NCI-H524 treated with DMSO at 0.1 percent for 48 hours (cell line): ENCODE measurements around the gene QSOX1.

Experiments
- DNase-seq: peaks from one replicate; lab custom pipeline; 2025; lab: John Stamatoyannopoulos, UW

Gene QSOX1

DNA sequence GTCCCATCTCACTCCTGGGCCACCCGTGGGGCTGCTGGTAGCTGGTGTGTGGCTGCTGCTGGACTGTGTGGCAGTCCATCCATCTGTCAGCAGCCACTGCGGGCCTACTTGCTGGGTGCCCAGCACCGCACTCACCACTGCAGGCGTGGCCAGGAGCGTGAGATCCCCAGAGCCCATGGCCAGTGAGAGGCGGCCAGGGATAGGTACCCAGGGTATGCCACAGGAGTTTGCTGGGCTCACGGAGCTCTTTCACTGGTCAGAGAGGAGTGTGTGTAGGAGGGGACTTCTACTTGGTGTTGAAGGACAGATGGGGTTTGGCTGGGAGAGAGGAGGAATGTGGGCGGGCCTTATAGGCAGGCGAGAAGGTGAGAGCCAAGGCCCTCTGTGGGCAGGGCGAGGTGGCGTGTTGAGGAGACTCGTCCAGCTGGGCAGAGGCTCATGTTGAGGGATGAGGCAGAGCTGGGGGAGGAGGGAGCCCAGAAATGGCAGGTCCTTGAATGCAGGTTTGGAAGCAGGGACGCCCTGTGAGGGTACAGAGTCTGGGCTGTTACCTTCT, 15.0 kb downstream of the QSOX1 start:
- no peak for DNase-seq

DNA sequence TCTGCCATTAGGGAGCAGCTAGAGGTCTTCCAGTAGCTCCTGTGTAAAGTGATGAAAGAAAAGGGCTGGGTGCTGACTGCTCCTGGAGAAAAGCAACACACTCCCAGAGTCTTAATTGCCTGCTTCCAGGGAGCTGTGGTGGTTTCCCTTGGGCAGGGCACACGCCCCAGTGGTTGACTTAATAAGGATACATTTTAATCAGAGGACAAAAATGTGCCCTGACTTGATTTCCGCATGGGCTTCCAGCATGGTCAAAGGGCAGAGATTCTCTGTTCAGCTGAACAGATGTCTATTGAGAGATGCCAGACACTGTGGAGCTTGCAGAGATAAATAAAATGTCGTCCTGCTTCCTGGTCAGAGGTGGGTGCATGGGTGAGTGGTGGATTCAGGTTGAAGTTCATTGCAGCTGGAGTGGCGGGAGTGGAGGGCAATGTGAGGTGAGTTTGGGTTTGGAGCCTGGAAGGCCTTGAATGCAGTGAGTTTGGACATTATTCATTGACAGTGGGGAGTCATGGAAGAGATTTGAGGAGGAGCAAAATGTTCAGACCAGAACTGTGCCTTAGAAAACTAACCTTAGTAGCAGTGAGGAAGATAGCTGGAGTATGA, 16.0 kb downstream of the QSOX1 start:
- DNase-seq, result no peak

DNA sequence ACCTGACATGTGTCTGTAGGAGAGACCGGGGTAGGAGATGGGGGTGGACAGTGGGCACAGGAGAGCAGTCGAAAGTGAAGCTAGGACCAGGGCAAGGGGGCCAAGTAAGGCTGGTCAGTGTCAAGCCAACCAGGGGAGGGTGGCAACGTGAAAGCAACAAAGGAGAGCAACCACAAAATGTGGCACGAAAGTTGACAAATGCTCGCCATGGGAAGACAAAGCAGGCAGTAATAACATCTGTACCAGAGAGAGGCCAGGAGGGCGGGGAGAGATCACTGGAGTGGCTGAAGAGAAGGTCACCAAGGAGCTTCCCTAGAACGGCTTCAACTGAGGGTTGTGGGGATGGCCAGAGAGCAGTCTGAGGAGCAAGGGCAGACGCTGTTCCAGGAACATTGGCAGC, 17.0 kb downstream of the QSOX1 start:
- DNase-seq, result no peak

DNA sequence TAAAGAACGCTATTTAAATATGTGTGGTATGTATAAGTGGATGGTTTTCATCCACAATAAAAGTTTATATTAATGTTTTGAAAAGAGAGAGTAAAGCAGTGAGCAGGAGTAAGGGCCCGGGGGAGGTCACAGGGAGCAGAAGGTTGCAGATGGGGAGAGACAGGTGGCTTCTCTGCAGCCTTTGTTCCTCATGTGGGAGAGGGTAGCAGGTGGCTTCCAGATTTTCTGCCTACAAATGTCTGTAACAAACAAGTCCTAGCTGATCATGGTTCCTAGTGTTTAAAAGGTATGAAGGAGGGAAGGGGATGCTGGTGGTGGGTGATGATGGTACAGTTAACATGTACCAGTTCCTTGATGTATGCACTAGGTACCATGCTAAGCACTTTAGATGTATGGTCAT, 18.8 kb downstream of the QSOX1 start:
- no peak for DNase-seq

DNA sequence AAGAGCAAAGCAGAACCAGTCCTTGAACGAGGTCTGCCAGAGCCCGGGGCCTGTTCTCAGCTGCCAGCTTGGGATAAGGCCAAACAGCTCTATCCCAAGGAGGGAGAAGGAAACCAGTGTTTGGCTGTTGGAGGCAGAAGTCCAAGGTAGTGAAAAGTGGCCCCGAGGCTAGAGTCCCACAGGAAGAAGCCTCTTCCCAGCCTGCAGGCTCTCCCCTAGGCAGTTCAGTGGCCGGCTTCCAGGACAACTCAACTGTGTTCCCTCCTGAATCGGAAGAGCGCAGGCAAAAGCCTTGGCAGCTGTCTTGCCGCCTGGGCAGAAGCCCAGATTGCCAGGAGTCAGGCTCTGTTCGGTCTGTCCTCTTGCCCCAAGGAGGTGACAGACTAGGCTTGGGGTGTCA, 19.3 kb downstream of the QSOX1 start:
- no peak for DNase-seq

DNA sequence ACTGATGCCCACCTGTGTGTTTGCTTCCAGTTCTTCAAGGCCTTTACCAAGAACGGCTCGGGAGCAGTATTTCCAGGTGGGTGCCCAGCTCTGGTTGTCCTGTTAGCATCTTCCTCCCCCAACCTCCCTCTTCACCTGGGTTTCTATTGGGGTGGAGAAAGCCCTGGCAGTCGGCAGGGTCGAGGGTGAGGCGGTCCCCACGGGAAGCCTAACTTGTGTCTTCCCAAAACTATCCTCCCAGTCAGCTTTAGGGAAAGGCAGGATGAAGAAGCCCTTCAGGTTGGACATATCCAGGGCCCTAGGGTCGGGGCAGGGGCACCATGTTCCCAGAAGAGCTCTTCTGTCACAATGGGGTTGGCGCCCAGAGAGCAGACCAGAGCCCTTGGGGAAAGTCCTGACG, 20.6 kb downstream of the QSOX1 start:
- DNase-seq, result no peak

DNA sequence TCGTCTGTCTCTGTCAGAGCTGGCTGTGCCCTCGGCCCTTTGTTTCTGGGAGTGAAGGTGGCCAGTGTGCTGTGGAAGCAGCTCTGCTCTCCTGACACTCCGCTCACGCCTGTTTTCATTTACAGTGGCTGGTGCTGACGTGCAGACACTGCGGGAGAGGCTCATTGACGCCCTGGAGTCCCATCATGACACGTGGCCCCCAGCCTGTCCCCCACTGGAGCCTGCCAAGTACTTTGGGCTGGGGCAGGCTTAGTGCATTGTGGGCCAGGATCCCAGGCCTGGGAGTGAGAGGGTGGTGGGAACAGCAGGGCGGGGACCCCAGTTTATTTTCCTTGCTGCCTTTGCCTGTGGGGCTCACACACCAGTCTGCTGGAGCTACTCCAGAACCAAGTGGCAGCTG, 21.1 kb downstream of the QSOX1 start:
- DNase-seq, result no peak

DNA sequence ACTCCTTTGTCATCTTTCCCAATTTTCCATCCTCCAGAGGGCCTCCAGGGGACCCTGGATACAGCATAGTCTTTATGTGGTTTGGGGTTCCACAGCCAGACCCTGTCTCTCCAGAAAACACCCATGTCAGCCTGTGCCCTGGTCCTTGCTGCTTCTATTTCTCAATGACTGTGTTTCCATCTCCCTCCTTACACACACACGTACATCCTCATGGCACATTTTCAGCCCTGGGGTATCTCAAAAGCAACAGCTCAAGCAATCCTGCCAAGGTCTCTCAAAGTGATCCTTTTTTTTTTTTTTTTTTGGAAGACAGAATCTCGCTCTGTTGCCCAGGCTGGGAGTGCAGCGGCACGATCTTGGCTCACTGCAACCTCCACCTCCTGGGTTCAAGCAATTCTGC, 22.3 kb downstream of the QSOX1 start:
- no peak for DNase-seq

DNA sequence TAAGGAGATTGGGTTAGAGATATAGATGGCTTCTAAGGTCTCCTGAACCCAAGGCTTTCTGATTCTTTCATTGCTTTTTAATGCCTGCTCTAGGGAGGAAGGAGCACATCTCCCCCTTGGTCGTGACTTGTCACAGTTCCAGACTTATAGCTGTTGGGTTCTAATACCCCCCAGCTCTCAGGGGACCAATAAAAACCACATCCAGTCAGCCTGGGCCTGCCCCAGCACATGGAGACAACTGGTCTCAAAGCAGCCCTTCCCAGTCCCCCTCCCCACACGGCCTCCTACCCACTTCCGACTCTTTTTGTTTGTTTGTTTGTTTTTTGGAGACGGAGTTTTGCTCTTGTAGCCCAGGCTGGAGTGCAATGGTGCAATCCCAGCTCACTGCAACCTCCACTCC, 23.3 kb downstream of the QSOX1 start:
- DNase-seq, result no peak

DNA sequence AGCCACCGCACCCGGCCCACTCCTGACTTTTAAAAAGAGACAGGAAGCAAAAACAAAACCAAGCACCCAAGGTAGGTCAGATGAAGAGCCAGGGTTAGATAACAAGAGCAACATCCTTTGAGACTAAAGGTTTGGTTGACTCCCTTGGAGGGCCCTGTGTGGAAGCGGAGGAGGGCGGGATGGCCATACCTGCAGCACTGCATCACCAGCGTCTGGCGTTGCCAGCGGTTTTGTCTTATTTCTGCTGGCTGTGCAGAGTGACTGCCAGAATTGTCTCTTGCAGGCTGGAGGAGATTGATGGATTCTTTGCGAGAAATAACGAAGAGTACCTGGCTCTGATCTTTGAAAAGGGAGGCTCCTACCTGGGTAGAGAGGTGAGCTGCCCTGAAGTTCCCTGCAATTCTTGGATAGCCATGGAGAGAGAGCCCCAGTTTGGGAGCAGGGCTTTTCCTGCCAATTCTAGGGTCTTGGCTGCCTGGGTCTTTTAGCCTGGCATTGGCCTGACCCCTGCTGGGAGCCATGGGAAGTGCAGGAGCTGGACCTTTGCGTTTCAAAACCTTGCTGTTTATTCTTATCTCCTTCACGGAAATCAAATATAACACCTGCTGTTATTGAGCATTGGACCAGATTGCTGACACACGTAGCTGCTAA, 24.0 kb downstream of the QSOX1 start:
- DNase-seq, result no peak

DNA sequence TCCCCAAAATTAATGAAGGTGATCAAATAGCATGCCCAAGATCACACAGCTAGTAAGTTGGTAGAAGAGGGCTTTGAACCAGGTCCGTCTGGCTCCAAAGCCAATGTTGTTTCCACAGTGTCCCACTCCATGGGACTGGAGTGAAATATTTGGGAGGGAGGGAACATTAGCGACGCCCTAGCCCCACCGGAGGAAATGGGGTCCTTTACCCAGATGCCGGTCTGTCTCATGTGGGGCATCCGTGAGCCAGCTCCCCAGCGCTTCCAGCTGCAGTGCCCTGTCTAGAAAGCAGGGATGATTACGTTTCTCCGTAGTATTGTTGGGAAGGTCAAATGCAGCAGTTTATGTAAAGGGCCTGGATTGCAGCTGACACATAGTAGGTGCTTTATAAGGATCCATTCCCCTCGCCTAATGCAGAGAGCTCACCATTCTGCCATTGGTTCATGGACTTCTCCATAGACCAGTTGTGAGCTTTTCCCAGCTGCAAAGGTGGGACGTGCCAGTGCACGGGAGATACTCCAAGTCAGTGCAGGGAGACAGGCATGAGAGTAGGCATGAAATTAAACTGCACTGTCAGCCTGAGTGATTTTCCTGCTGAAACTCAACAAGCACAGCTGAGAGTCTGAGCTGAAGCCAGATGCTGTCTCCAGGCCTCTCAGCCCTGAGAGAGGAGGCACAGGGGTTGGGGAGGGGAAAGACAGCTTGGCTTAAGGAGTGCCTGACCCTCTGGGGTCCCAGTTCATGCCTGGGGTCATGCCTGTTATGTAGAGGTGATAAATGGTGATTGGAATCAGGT, 24.7 kb downstream of the QSOX1 start:
- DNase-seq, result no peak

DNA sequence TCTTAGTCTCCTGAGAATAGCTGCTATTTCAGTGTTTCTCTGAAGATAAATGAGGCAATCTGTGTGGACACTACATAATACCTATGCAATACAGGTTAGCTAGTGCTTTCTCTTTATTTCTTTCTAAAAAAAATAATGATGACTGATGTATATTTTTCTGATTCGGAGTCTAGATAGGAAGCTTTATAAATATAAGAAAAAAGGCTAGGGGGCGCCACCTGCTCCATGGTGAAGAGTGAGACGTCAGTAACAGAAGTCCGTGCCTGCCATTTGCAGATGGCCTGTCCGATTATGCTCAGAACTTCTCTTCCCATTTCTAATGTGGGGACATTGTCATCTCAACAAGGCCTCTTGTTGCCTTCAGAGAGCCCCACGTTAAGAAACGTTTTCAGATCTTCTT, 26.4 kb downstream of the QSOX1 start:
- DNase-seq, result no peak

DNA sequence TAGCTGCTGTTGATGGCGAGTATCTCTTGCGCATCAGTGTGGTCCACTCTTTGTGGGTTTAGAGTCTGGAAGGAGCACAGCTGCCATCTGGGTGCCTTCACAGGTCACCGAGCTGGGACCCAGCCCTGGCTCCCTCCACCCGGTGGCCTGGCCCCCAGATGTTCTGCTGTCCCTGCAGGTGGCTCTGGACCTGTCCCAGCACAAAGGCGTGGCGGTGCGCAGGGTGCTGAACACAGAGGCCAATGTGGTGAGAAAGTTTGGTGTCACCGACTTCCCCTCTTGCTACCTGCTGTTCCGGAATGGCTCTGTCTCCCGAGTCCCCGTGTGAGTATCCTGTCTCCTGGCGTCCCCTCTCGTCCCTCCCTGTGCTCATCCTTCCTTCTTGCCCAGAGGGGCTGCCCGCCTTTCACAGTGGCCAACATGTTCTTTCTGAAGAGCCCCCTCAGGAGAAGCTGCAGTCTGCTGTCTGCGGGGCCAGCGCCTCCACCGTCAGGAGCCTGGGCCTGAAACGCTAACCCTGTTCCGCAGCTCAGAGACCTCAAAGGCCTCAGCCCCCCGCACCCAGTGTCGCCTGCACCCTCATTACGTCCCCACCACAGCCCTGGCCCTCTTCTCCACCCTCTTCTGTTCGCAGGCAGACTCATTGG, 27.4 kb downstream of the QSOX1 start:
- no peak for DNase-seq

DNA sequence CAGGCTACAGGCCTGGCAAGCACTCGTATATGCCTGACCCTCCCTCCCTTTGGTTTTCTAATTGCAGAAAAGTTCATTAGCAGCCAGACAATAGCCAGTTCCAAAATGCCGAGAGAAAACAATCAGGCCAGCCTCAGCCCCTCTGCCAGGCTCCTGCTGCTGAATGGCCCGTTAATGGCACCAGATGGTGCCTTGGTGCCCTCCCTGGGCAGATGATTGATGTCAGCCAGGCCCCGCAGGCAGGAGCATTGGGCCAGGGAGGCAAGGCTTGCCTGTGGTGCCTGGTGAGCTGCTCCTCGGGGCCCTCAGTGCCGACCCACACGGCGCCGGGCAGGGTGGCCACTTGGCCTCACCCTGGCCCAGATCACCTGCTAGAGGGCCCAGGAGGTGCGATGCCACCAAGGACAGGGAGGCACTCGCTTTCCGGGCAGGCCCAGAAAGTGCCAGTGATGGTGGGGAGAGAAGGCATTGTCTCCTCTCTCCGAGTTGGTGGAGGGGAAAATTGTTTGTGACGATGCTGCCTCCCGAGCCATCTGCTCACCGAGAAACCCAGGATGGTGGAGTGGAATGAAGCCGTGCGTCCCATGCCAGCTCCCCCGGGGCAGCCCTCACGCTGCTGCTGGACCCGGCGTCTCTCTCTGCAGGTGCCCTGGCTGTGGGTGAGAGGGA, 28.1 kb downstream of the QSOX1 start:
- DNase-seq, result peak; percentile 60

DNA sequence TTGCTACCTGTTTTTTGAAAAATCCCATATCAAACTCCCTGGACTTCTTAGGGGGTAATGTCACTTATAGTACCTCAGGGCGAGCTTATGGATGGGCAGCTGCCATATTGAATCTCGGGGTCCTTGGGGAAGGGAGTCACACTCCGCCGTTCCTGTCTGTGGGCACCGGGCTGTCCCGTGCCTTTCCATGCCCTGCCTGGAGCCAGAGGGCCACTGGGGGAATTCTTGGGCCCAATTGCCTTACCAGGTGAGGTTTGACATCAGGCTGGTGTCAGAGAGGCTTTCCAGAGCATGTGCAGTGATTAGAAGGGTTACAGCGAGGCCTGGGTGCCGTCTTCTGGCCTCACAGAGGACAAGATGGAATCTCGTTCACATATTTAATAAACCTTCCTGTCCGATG, 28.8 kb downstream of the QSOX1 start:
- DNase-seq, result no peak

DNA sequence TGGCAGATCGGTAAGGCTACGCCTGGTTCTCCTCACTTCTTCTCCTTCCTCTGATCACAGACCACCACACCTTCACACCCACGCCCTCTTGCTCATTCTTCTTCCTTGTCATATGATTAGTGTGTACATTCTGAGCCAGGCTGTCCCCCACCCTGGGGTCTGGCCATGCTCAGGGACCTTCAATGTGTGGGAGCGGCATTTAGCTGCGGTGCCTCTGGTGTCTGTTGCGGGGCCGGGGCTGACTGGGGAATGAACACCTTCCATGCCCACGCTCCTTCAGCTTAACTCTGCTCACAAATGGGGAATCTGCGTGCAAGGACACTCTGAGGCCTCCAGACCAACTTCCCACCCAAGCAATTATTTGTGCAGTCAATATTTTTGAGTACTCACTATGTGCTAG, 29.4 kb downstream of the QSOX1 start:
- no peak for DNase-seq

DNA sequence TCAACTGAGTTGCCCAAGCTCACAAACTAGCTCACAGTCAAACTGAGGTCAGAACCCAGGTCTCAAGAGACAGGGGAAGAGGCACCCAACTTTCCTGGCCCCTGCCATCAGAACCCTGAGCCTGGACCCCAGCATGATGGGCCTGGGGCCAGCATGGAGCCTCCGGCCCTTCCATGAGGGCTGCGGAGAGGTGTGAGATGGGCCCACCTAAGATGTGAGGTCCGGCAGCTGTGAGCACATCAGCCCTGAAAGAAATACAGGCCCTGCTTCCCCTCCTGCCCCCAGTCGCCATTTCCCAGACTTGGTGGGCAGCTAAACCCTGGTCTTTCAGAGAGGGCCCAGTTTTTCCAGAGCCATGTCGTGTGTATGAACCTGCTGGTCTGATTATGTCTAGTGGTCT, 30.6 kb downstream of the QSOX1 start:
- no peak for DNase-seq

DNA sequence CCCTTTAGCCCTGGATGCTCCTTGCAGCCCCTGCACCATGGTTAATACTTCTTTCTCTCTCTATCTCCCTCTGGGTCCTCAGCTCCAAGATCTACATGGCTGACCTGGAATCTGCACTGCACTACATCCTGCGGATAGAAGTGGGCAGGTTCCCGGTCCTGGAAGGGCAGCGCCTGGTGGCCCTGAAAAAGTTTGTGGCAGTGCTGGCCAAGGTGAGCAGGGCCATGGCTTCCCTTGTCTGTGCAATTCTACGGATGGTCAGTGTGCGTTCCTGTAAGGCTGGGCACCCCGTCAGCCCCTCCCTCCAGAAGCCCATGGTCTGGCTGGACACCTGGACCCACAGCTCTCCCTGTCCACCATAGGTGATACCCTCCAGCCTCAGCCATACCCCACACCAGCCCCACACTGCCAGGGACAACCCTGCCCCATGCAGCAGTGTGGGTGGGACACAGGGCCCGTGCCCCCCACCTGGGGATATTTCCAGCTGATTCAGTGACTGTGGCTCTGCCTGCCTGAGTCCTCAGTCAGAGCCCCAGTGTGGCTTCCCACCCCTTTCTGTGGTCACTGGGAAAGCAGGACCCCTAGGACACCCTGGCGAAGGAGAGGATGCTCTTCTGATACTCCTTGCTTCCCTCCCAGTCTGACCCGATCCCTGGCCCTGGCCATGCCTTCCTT, 31.4 kb downstream of the QSOX1 start:
- DNase-seq, result no peak

DNA sequence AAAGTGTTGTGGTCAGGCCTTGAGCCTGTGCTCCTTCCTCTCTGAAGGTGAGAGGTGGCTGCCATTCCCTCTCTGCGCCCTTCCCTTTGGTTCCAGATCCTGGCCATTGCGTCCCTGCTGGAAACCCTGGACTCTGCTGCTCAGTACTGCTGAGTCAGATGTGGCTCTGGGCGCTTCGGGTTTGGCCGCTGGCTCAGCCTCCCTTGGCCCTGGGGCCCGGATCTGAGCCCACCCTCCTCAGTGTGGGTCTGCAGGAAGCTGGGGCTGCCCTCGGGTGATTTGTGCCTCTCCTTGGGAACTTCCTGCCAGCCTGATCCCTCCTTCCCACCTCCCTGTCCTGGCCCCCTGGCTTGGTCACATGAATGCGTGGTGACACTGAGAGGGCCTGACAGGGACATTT, 32.2 kb downstream of the QSOX1 start:
- no peak for DNase-seq

DNA sequence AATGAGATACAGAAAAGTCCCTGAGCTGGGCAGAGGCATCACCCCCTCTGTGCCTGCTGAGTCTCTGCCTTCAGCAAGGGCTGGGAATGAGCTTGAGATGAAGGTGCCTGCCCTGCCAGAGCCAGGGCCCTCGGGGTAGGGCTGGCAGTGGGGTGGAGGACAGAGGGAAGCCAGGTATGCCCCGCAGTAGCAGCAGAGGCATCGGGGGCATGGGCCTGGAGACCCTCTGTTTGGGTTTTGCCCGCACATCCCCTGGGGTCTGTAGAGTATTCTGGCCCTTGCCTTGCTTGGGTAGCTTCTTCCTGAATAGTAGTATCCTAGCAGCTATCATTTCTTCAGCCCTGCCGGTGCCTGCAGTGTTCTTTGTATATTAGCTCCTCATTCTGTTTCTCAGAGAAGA, 33.0 kb downstream of the QSOX1 start:
- DNase-seq, result no peak

DNA sequence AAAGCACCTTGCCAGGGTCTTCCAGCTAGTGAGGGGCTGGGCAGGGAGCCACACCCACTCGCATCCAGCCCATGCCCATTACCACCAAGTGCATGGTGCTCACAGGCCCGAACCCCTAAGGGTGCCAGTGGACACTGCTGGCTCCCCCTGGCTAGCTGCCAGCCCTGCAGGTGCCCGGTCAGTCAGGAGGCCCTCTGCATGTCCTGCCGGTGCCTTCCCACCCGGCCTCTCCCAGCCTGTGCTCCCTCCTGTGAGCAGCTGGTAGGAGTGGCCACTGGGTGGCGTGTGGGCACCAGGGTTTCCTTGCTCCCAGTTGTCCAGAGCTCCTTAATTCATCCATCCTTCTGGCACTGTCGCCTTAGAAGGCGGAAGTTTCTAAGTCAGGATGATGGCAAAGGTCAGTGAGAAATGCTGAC, 33.4 kb downstream of the QSOX1 start:
- no peak for DNase-seq
